ENCODE measurements around the gene EGFLAM. TPM values are rescaled to one million over a fixed set of nuclear protein-coding genes. Genes with fewer than 3 reads are reported as not detected.

EGFLAM gene
- total and polyA plus RNA-seq, 2 of the 4 experiments (the other 2 are of a cell fraction): 0.77 to 1.1 TPM

DNA sequence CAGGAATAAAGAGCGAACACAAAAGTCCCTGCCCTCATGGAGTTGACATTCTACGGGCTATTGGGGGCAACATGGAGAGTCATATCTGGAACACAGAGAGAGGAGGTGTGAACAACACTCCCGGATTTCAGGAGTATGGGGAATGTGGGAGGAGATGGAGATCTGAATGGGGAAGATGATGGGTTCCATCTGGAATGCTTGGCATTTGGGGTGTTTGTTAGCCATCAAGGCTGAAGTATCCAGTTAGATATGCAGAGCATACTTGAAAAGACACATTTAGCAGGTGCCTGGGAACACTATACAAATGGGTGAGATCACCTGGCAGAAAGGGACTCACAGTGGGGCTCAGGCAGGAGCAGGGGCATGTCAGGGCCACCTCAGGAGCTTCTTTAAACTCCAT lies 61.1 kb downstream of the EGFLAM start:
- dilution Hi-C loops (cut with HindIII; ENCODE audit: low sequenced_read_pairs, unreplicated experiment) (no loop called here), intact Hi-C loops (cut with micrococcal nuclease) (no loop called here), in situ Hi-C loops (cut with MboI; ENCODE audit: low sequenced_read_pairs) (no loop called here)
- Histone ChIP-seq H3K56ac (ENCODE audit: extremely low read depth, insufficient read depth, low read length) (no peak overlapping the region), H2AFZ (replicated peaks; ENCODE audit: low read length, poor library complexity) (no peak overlapping the region), H4K91ac (ENCODE audit: insufficient read depth, low read depth, low read length) (no peak overlapping the region), H3K9me1 (ENCODE audit: insufficient read depth, low read length) (no peaks in the 10 kb centered on the region), H4K20me1 (ENCODE audit: insufficient read depth, low read length) (no peaks in the 10 kb centered on the region), H3K4ac (ENCODE audit: low read depth, low read length) (no peak overlapping the region), H3K9ac (ENCODE audit: low read depth, low read length) (no peak overlapping the region), H2BK15ac (ENCODE audit: low read depth, low read length) (no peak overlapping the region), H3K4me2 (ENCODE audit: low read depth, low read length) (no peak overlapping the region), H3K23ac (ENCODE audit: low read depth, low read length) (no peak overlapping the region), H3K18ac (ENCODE audit: low read depth, low read length) (no peak overlapping the region), H2BK120ac (ENCODE audit: low read depth, low read length) (no peak overlapping the region), H3K36me3 (ENCODE audit: control insufficient read depth, insufficient read depth, low read length) (no peaks in the 10 kb centered on the region), H2AK5ac (ENCODE audit: low read depth, low read length) (no peak overlapping the region), H3K9me3 (ENCODE audit: control insufficient read depth, insufficient read depth, low read length) (no peaks in the 10 kb centered on the region), H3K27me3 (ENCODE audit: control insufficient read depth, insufficient read depth, low read length) (peaks cover 2% of the 10 kb centered on the region; the same call in 1 of the 2 replicates), H3K79me1 (ENCODE audit: low read depth in 1 of 2, low read length in 2 of 2) (no peaks in the 10 kb centered on the region), H4K5ac (ENCODE audit: low read depth, low read length) (no peak overlapping the region), H2AK9ac (replicated peaks; ENCODE audit: low read depth, low read length, poor library complexity) (no peak overlapping the region), H2BK20ac (ENCODE audit: low read depth, low read length) (no peak overlapping the region), H3K14ac (replicated peaks; ENCODE audit: low read depth, low read length) (no peak overlapping the region), H2BK5ac (ENCODE audit: low read depth, low read length, poor library complexity, severe bottlenecking) (no peak overlapping the region), H3K4me1 (ENCODE audit: control insufficient read depth, insufficient read depth, low read length) (no peaks in the 10 kb centered on the region), H3K27ac (ENCODE audit: insufficient read depth, low read length) (no peak overlapping the region), H3K4me3 (ENCODE audit: insufficient read depth, low read depth, low read length) (no peak overlapping the region), H4K8ac (ENCODE audit: low read depth in 2 of 2, low read length in 2 of 2) (no peak overlapping the region)
- no TSS peak for BruUV-seq (replicated peaks)
- ChIA-PET POLR2A (ENCODE audit: unreplicated experiment) (no interaction called here), CTCF (no interaction called here)
- DNase-seq (no peak), ATAC-seq (ENCODE audit: low read depth) (no peak)
- TF ChIP-seq FOS (IDR thresholded peaks at IDR 0.05; ENCODE audit: low read depth, low read length) (no peak), BHLHE40 (IDR thresholded peaks at IDR 0.05; ENCODE audit: low read depth, low read length) (no peak), MAZ (IDR thresholded peaks at IDR 0.05; ENCODE audit: borderline replicate concordance, low read depth, low read length) (no peak), RAD21 (IDR thresholded peaks at IDR 0.05; ENCODE audit: low read length) (no peak), SMC3 (IDR thresholded peaks at IDR 0.05; ENCODE audit: low read depth, low read length) (no peak), CHD1 (IDR thresholded peaks at IDR 0.05; ENCODE audit: low read depth, low read length) (no peak), MAFK (IDR thresholded peaks at IDR 0.05; ENCODE audit: low read depth, low read length) (no peak), MXI1 (IDR thresholded peaks at IDR 0.05; ENCODE audit: borderline replicate concordance, low read depth, low read length) (no peak), RFX5 (IDR thresholded peaks at IDR 0.05; ENCODE audit: low read depth, low read length) (no peak), CEBPB (IDR thresholded peaks at IDR 0.05; ENCODE audit: low read depth, low read length) (no peak), NFE2L2 (IDR thresholded peaks at IDR 0.05; ENCODE audit: low read depth, low read length) (no peak), RCOR1 (IDR thresholded peaks at IDR 0.05; ENCODE audit: insufficient replicate concordance, low read length) (no peak), POLR2A (IDR thresholded peaks at IDR 0.05; ENCODE audit: low read depth, low read length) (no peak)
- TF ChIP-seq, protein P1, sequence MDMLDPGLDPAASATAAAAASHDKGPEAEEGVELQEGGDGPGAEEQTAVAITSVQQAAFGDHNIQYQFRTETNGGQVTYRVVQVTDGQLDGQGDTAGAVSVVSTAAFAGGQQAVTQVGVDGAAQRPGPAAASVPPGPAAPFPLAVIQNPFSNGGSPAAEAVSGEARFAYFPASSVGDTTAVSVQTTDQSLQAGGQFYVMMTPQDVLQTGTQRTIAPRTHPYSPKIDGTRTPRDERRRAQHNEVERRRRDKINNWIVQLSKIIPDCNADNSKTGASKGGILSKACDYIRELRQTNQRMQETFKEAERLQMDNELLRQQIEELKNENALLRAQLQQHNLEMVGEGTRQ (IDR thresholded peaks at IDR 0.05; ENCODE audit: low read depth, low read length): no peak
- TF ChIP-seq, protein P2, sequence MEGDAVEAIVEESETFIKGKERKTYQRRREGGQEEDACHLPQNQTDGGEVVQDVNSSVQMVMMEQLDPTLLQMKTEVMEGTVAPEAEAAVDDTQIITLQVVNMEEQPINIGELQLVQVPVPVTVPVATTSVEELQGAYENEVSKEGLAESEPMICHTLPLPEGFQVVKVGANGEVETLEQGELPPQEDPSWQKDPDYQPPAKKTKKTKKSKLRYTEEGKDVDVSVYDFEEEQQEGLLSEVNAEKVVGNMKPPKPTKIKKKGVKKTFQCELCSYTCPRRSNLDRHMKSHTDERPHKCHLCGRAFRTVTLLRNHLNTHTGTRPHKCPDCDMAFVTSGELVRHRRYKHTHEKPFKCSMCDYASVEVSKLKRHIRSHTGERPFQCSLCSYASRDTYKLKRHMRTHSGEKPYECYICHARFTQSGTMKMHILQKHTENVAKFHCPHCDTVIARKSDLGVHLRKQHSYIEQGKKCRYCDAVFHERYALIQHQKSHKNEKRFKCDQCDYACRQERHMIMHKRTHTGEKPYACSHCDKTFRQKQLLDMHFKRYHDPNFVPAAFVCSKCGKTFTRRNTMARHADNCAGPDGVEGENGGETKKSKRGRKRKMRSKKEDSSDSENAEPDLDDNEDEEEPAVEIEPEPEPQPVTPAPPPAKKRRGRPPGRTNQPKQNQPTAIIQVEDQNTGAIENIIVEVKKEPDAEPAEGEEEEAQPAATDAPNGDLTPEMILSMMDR (conservative IDR thresholded peaks at IDR 0.05; ENCODE audit: low read depth, low read length): no peak
- TF ChIP-seq, protein P3, sequence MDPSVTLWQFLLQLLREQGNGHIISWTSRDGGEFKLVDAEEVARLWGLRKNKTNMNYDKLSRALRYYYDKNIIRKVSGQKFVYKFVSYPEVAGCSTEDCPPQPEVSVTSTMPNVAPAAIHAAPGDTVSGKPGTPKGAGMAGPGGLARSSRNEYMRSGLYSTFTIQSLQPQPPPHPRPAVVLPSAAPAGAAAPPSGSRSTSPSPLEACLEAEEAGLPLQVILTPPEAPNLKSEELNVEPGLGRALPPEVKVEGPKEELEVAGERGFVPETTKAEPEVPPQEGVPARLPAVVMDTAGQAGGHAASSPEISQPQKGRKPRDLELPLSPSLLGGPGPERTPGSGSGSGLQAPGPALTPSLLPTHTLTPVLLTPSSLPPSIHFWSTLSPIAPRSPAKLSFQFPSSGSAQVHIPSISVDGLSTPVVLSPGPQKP (IDR thresholded peaks at IDR 0.05; ENCODE audit: borderline replicate concordance, low read depth, low read length): no peak
- 45% methylated on average over 3 of the region's 3 CpGs; no CpG with 5 or more reads in 1 of the 2 experiments for WGBS, 2 experiments (ENCODE audit: extremely low coverage in 2 of 2, insufficient read length in 1 of 2)

Data from IMR-90 (cell line).